HL-60 (cell line): ENCODE data around the gene SETD4.
"Not testable (repeated sequence)": the region's sequence is repeated elsewhere in the genome, so short reads cannot be mapped to it uniquely, and the experiment has no call there.

Experiments used
- DNase-seq, 2 experiments: peaks; one replicate each; pipeline ENCODE4 v3.0.0-alpha.2; 2010 to 2020; ENCODE audit warnings: low read depth in 1 of 2, low spot score in 1 of 2
- H3K27ac ChIP-seq: fragments of 250-450 bp; sonication (Bioruptor Pico); replicated peaks from 2 replicates; pipeline ENCODE4 v1.5.1; 2020; ENCODE audit warnings: mild to moderate bottlenecking, moderate library complexity
- H3K27me3 ChIP-seq: fragments of 250-450 bp; sonication (Bioruptor Pico); 2 replicates; pipeline ENCODE4 v1.5.1; 2021; ENCODE audit warnings: mild to moderate bottlenecking, moderate library complexity; ENCODE audit not compliant: insufficient read depth, poor library complexity, severe bottlenecking
- H3K4me3 ChIP-seq: replicated peaks from 2 replicates; pipeline ENCODE4 v1.5.1; 2011; ENCODE audit warnings: mild to moderate bottlenecking, control low read depth, low read length; ENCODE audit not compliant: insufficient read depth
- GABPA ChIP-seq: IDR thresholded peaks from 2 replicates; pipeline ENCODE4 v1.6.1; 2012; ENCODE audit warnings: low read depth
- POLR2AphosphoS5 ChIP-seq: IDR thresholded peaks from 2 replicates; pipeline ENCODE4 v1.6.1; 2012; ENCODE audit warnings: low read depth
- SPI1 ChIP-seq: IDR thresholded peaks from 2 replicates; pipeline ENCODE4 v1.6.1; 2012; ENCODE audit warnings: low read depth, mild to moderate bottlenecking, borderline replicate concordance
- TF ChIP-seq, protein P1 (sequence below): IDR thresholded peaks from 2 replicates; pipeline ENCODE4 v1.6.1; 2012; ENCODE audit warnings: low read depth; ENCODE audit not compliant: insufficient replicate concordance
- TF ChIP-seq, protein P2 (sequence below): IDR thresholded peaks from one replicate; pipeline ENCODE4 v1.5.1; 2011; ENCODE audit warnings: low read length, control low read depth, inconsistent platforms; ENCODE audit not compliant: insufficient read depth

Gene SETD4

DNA sequence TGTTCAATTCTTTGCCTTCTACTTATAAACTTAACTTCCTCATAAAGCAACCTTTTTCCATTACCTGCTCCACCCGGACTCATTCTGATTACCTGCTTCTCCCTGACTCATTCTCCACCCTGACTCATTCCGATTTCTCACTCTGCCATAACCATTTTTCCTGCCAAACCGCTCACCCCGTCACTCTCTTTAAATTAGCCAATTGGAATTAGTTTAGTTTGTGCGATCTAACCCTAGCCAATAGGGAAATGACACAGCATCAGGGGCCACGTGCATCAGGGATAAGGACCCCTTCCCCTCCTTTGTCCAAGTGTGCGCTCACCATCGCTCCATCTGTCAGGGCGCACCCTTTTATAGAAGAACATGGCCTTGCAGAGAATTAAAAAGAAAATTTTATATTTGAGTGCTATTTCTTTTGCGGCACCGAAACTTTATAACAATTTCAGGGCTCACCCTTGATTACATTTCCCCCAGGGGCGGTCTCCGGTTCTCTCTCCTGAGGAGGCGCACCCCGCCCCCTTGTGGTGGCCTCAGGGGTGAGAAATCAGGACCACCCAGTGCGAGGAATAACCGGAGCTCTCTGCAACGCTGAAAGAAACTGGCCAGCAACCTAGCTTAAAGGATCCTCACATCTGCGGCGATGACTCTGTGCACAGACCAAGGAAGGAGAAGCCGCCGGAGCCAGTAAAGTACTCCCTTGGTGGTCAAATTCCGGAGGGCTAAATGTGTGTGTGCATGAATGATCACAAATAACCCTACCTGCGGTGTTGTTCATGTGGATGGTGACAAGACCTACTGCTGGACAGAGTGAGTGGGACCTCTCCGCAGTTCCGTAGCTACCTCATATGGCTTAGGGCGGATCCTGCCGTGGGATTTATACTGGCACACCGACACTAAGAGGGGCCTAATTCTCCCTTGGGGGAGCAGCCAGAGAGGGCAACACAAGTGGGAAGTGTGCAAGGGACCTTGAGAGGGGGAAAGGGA, 44.3 kb upstream of the SETD4 start:
- TF ChIP-seq, protein P1, sequence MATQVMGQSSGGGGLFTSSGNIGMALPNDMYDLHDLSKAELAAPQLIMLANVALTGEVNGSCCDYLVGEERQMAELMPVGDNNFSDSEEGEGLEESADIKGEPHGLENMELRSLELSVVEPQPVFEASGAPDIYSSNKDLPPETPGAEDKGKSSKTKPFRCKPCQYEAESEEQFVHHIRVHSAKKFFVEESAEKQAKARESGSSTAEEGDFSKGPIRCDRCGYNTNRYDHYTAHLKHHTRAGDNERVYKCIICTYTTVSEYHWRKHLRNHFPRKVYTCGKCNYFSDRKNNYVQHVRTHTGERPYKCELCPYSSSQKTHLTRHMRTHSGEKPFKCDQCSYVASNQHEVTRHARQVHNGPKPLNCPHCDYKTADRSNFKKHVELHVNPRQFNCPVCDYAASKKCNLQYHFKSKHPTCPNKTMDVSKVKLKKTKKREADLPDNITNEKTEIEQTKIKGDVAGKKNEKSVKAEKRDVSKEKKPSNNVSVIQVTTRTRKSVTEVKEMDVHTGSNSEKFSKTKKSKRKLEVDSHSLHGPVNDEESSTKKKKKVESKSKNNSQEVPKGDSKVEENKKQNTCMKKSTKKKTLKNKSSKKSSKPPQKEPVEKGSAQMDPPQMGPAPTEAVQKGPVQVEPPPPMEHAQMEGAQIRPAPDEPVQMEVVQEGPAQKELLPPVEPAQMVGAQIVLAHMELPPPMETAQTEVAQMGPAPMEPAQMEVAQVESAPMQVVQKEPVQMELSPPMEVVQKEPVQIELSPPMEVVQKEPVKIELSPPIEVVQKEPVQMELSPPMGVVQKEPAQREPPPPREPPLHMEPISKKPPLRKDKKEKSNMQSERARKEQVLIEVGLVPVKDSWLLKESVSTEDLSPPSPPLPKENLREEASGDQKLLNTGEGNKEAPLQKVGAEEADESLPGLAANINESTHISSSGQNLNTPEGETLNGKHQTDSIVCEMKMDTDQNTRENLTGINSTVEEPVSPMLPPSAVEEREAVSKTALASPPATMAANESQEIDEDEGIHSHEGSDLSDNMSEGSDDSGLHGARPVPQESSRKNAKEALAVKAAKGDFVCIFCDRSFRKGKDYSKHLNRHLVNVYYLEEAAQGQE, result no peak
- TF ChIP-seq POLR2AphosphoS5 (no peak), GABPA (no peak), SPI1 (no peak)
- TF ChIP-seq, protein P2, sequence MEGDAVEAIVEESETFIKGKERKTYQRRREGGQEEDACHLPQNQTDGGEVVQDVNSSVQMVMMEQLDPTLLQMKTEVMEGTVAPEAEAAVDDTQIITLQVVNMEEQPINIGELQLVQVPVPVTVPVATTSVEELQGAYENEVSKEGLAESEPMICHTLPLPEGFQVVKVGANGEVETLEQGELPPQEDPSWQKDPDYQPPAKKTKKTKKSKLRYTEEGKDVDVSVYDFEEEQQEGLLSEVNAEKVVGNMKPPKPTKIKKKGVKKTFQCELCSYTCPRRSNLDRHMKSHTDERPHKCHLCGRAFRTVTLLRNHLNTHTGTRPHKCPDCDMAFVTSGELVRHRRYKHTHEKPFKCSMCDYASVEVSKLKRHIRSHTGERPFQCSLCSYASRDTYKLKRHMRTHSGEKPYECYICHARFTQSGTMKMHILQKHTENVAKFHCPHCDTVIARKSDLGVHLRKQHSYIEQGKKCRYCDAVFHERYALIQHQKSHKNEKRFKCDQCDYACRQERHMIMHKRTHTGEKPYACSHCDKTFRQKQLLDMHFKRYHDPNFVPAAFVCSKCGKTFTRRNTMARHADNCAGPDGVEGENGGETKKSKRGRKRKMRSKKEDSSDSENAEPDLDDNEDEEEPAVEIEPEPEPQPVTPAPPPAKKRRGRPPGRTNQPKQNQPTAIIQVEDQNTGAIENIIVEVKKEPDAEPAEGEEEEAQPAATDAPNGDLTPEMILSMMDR, result no peak
- Histone ChIP-seq H3K4me3 (no peak overlapping the region), H3K27ac (no peak overlapping the region), H3K27me3 (peaks cover 15% of the 10 kb centered on the region)
- DNase-seq, result no peak

DNA sequence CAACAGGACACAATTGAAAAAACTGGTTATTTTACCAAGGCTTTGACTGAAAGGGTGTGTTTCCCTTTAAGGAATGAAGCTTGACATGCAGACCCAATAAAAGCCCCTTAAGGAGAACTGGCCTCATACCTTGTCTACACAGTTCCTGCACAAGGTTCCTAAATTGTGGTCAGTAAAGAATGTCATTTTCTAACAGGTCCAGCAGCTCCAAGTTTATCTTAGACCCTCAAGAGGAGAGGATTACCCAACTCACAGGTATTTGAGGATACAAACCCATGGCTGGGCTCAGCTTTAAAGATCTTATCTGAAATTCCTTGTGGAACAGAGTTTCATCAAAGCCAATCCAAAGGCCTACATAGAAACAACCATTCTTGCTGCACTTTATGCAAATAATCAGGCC, 43.1 kb upstream of the SETD4 start:
- no peak for DNase-seq
- TF ChIP-seq GABPA (no peak), POLR2AphosphoS5 (no peak)
- TF ChIP-seq, protein P1, result no peak
- no peak overlapping the region for H3K4me3 ChIP-seq
- no peak overlapping the region for H3K27ac ChIP-seq
- peaks cover 15% of the 10 kb centered on the region for H3K27me3 ChIP-seq

DNA sequence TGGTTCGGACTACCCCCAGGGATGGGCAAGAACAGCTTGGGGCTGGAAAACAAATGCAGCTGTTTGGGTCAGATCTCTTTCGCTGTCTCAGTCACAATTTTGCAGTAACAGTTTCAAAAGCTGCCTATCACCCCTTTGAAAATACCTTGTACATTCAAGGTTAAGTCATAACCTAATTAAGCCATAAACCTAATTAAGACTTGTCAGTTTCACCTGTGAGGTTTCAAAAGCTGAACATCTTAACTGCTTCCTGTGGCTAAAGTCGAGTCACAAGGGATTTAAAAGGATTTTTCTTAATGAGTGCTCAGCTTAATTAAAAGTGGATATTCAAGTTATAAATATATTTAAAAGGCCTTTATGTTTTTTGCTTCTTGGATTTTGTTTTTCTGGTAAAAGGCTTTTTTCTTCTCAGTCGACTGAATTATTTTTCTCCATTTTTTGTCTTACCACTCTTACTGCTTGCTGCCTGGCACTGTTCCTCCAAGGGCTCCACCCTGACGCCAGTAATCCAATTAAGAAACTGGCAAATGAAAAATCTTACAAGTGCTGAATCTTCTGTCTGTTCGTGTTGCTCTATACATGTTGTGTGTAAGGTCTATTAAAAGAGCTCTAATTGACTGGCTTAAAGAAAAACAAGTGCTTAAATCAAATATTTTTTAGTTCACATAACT, 40.8 kb upstream of the SETD4 start:
- Histone ChIP-seq H3K4me3 (no peak overlapping the region), H3K27ac (no peak overlapping the region), H3K27me3 (peaks cover 15% of the 10 kb centered on the region)
- TF ChIP-seq POLR2AphosphoS5 (no peak), GABPA (no peak), SPI1 (no peak)
- TF ChIP-seq, protein P1, result no peak
- TF ChIP-seq, protein P2, result no peak
- DNase-seq, result no peak

DNA sequence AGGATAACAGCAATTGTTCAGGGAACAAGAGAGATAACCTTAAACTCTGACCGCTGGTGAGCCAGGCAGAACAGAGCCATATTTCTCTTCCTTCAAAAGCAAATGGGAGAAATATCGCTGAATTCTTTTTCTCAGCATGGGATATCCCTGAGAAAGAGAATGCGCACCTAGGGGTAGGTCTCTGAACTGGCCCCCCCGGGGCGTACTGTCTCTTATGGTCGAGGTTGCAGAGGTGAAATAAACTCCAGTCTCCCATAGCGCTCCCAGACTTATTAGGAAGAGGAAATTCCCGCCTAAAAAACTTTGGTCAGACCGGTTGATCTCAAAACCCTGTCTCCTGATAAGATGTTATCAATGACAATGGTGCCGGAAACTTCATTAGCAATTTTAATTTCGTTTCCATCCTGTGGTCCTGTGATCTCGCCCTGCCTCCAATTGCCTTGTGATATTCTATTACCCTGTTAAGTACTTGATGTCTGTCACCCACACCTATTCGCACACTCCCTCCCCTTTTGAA, 39.4 kb upstream of the SETD4 start:
- H3K4me3 ChIP-seq, H3K27ac ChIP-seq: not testable (repeated sequence)

More for the DNA sequence above, 39.4 kb upstream of the SETD4 start:
- not testable (repeated sequence) for H3K27me3 ChIP-seq, DNase-seq
